Effector CD4-positive, alpha-beta T cell (primary cell): ENCODE data around the gene KIAA1958.
"Not testable (repeated sequence)": the region's sequence is repeated elsewhere in the genome, so short reads cannot be mapped to it uniquely, and the experiment has no call there.

Experiments used
- DNase-seq: peaks from one replicate; pipeline ENCODE4 v3.0.0-alpha.2; 2020

The KIAA1958 gene

GRCh38 chr9:112556497-112557442, 70.1 kb downstream of the KIAA1958 start:
- no peak for DNase-seq

- DNase-seq = no peak
Observed at GRCh38 chr9:112558476-112558875, 71.8 kb downstream of the KIAA1958 start.

GRCh38 chr9:112558978-112559377, 72.4 kb downstream of the KIAA1958 start:
- DNase-seq = no peak

- DNase-seq = no peak
Observed at GRCh38 chr9:112559629-112560413, 73.2 kb downstream of the KIAA1958 start.

- no peak for DNase-seq
Observed at GRCh38 chr9:112562235-112562958, 75.8 kb downstream of the KIAA1958 start.

GRCh38 chr9:112569186-112569585, 82.6 kb downstream of the KIAA1958 start:
- DNase-seq = no peak

- DNase-seq = no peak
Observed at GRCh38 chr9:112570671-112571167, 84.1 kb downstream of the KIAA1958 start.

GRCh38 chr9:112571624-112572355, 85.2 kb downstream of the KIAA1958 start:
- DNase-seq = no peak

- DNase-seq = no peak
Observed at GRCh38 chr9:112572416-112572815, 85.8 kb downstream of the KIAA1958 start.

- DNase-seq = no peak
Observed at GRCh38 chr9:112574008-112574407, 87.4 kb downstream of the KIAA1958 start.

GRCh38 chr9:112575107-112575506, 88.5 kb downstream of the KIAA1958 start:
- DNase-seq = no peak

GRCh38 chr9:112581469-112582176, 95.0 kb downstream of the KIAA1958 start:
- no peak for DNase-seq

- DNase-seq = no peak
Observed at GRCh38 chr9:112582371-112583262, 96.0 kb downstream of the KIAA1958 start.

GRCh38 chr9:112586599-112587155, 100.0 kb downstream of the KIAA1958 start:
- no peak for DNase-seq

- not testable (repeated sequence) for DNase-seq
Observed at GRCh38 chr9:112591875-112592274, 105.2 kb downstream of the KIAA1958 start.

- no peak for DNase-seq
Observed at GRCh38 chr9:112599732-112600131, 113.1 kb downstream of the KIAA1958 start.

- DNase-seq = no peak
Observed at GRCh38 chr9:112601636-112602035, 115.0 kb downstream of the KIAA1958 start.

GRCh38 chr9:112604790-112605189, 118.2 kb downstream of the KIAA1958 start:
- no peak for DNase-seq

GRCh38 chr9:112605518-112605917, 118.9 kb downstream of the KIAA1958 start:
- no peak for DNase-seq
